ENCODE results near the gene TPT1.

The TPT1 gene

DNA sequence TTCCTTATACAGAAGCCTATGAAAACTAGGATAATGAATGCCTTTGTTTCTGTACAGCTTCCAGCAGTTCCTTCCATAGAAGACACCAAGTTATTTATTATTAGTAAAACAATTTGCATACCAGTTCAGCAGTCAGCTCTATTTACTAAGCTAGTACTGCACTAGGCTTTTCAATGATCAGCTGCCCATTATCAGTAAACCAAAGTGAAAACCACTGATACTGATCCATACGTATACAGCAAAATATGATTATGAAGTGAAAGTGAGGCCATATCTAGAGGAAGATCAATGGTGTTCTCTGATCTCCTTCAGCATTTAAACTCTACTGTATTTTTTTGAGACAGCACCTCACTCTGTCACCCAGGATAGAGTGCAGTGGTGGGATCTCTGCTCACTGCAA lies 3.2 kb downstream of the TPT1 start:
- Histone ChIP-seq H3K4me3 (ENCODE audit: low read length) (no peak overlapping the region), H3K4me1 (ENCODE audit: low read length) (peaks cover 19% of the 10 kb centered on the region), H3K79me2 (ENCODE audit: low read length) (peaks cover 63% of the 10 kb centered on the region), H3K4me2 (ENCODE audit: low read length) (no peak overlapping the region), H3K27me3 (ENCODE audit: low read depth, low read length) (no peaks in the 10 kb centered on the region), H3K9me3 (ENCODE audit: insufficient read depth, low read length) (no peaks in the 10 kb centered on the region), H3K27ac (ENCODE audit: low read length) (no peak overlapping the region), H2AFZ (ENCODE audit: low read depth, low read length) (no peak overlapping the region), H4K20me1 (ENCODE audit: insufficient read depth, low read length) (peaks cover 76% of the 10 kb centered on the region), H3K36me3 (replicated peaks; ENCODE audit: low read depth, low read length) (peaks cover 63% of the 10 kb centered on the region), H3K9ac (ENCODE audit: low read length) (no peak overlapping the region)
- TF ChIP-seq, protein P1, sequence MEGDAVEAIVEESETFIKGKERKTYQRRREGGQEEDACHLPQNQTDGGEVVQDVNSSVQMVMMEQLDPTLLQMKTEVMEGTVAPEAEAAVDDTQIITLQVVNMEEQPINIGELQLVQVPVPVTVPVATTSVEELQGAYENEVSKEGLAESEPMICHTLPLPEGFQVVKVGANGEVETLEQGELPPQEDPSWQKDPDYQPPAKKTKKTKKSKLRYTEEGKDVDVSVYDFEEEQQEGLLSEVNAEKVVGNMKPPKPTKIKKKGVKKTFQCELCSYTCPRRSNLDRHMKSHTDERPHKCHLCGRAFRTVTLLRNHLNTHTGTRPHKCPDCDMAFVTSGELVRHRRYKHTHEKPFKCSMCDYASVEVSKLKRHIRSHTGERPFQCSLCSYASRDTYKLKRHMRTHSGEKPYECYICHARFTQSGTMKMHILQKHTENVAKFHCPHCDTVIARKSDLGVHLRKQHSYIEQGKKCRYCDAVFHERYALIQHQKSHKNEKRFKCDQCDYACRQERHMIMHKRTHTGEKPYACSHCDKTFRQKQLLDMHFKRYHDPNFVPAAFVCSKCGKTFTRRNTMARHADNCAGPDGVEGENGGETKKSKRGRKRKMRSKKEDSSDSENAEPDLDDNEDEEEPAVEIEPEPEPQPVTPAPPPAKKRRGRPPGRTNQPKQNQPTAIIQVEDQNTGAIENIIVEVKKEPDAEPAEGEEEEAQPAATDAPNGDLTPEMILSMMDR (IDR thresholded peaks at IDR 0.05; ENCODE audit: low read depth, low read length): no peak
- TF ChIP-seq EZH2phosphoT487 (IDR thresholded peaks at IDR 0.05; ENCODE audit: low read depth): no peak

DNA sequence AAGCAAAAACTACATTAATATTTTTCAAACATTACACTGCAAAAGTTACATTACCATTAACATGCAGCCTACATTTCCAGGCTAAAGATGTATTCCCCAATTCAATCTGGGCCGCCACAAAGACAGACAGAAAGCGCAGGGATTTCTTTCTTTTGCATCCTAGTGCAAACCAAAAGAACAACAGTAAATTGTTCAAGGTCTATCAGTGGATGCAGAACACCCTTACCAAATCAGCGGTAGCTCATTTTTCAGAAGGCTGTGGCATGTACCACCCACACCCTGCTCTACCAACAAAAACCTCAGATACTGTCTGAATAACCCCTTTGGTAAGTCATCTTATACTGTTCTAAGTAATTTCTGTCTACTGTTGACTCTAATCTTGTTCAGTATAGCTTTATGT lies 3.6 kb downstream of the TPT1 start:
- peaks cover 18% of the 10 kb centered on the region for H3K4me1 ChIP-seq (ENCODE audit: low read length)
- H3K27me3 ChIP-seq (ENCODE audit: low read depth, low read length): no peaks in the 10 kb centered on the region
- peaks cover 59% of the 10 kb centered on the region for H3K79me2 ChIP-seq (ENCODE audit: low read length)
- no peak overlapping the region for H2AFZ ChIP-seq (ENCODE audit: low read depth, low read length)
- TF ChIP-seq, protein P1 (IDR thresholded peaks at IDR 0.05; ENCODE audit: low read depth, low read length): no peak
- TF ChIP-seq EZH2phosphoT487 (IDR thresholded peaks at IDR 0.05; ENCODE audit: low read depth): no peak
- H3K4me3 ChIP-seq (ENCODE audit: low read length): no peak overlapping the region
- H3K4me2 ChIP-seq (ENCODE audit: low read length): no peak overlapping the region
- H3K9me3 ChIP-seq (ENCODE audit: insufficient read depth, low read length): no peaks in the 10 kb centered on the region
- H3K27ac ChIP-seq (ENCODE audit: low read length): no peak overlapping the region
- peaks cover 63% of the 10 kb centered on the region for H3K36me3 ChIP-seq (replicated peaks; ENCODE audit: low read depth, low read length)
- peaks cover 79% of the 10 kb centered on the region for H4K20me1 ChIP-seq (ENCODE audit: insufficient read depth, low read length)
- no peak overlapping the region for H3K9ac ChIP-seq (ENCODE audit: low read length)

DNA sequence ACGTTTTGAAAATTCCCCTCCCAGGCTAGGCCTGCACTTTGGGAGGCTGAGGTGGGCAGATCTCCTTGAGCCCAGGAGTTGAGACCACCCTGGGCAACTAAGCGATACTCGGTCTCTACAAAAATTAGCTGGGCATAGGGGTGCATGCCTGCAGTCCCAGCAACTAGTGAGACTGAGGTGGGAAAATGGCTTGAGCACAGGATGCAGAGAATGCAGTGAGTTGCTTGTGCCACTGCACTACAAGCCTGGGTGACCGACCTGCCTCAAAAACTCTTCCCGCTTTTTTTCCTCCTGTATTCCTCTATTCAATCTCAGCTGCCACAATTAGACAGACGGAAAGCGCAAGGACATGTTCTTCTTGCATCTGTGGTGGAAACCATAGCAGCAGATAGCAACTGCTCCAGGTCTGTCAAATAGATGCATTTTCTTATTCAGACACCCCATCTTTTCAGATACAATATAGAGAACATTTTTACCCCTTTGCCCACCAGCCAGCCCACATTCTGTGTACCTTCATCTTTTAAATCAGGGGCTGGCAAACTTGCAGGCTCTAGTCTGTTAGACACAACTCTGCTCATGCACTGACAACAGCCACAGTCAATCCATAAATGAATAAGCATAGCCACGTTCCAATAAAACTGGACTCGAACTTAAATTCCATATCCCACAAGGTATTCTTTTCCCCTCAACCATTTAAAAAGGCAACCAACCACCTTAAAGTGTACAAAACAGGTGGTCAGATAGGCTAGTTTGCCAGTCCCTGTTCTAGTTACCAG lies 4.8 kb downstream of the TPT1 start:
- TF ChIP-seq EZH2phosphoT487 (IDR thresholded peaks at IDR 0.05; ENCODE audit: low read depth): no peak
- TF ChIP-seq, protein P1 (IDR thresholded peaks at IDR 0.05; ENCODE audit: low read depth, low read length): no peak
- Histone ChIP-seq H3K4me2 (ENCODE audit: low read length) (no peak overlapping the region), H3K4me3 (ENCODE audit: low read length) (no peak overlapping the region), H3K27me3 (ENCODE audit: low read depth, low read length) (no peaks in the 10 kb centered on the region), H3K79me2 (ENCODE audit: low read length) (peaks cover 49% of the 10 kb centered on the region), H3K27ac (ENCODE audit: low read length) (no peak overlapping the region), H3K4me1 (ENCODE audit: low read length) (peaks cover 14% of the 10 kb centered on the region), H3K9me3 (ENCODE audit: insufficient read depth, low read length) (no peaks in the 10 kb centered on the region), H3K9ac (ENCODE audit: low read length) (no peak overlapping the region), H3K36me3 (replicated peaks; ENCODE audit: low read depth, low read length) (peaks cover 63% of the 10 kb centered on the region), H2AFZ (ENCODE audit: low read depth, low read length) (no peak overlapping the region), H4K20me1 (ENCODE audit: insufficient read depth, low read length) (peaks cover 79% of the 10 kb centered on the region)

DNA sequence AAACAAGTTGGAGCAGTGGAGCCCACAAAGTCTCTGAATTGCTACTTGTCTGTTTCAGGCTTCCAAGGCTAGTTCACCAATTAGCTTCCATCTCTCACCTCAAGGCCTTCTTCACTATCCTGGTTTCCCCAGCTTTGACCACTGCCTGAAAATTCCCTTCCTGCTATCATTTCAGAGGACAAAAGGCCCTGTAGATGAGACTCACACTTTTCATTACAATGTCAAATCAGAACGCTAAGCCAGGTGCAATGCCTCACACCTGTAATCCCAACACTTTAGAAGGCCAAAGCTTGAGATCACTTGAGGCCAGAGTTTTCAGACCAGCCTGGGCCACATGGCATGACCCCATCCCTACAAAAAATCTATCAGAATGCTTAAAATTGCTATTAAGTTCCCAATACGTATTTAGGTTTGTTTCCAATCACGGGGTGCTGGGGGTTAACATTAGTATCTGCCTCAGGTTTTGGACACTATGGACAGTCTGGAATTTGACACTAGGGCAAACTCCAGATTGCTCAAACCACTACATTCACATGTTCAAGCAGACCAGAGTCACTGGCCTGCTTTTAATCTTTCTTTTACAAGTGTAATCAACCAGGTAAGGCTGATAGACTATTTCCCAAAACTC lies 5.5 kb downstream of the TPT1 start:
- H2AFZ ChIP-seq (ENCODE audit: low read depth, low read length): no peak overlapping the region
- H3K4me3 ChIP-seq (ENCODE audit: low read length): no peak overlapping the region
- peaks cover 79% of the 10 kb centered on the region for H4K20me1 ChIP-seq (ENCODE audit: insufficient read depth, low read length)
- no peak overlapping the region for H3K4me2 ChIP-seq (ENCODE audit: low read length)
- TF ChIP-seq, protein P1 (IDR thresholded peaks at IDR 0.05; ENCODE audit: low read depth, low read length): no peak
- TF ChIP-seq EZH2phosphoT487 (IDR thresholded peaks at IDR 0.05; ENCODE audit: low read depth): no peak
- peaks cover 63% of the 10 kb centered on the region for H3K36me3 ChIP-seq (replicated peaks; ENCODE audit: low read depth, low read length)
- no peaks in the 10 kb centered on the region for H3K9me3 ChIP-seq (ENCODE audit: insufficient read depth, low read length)
- H3K4me1 ChIP-seq (ENCODE audit: low read length): peaks cover 14% of the 10 kb centered on the region
- no peak overlapping the region for H3K9ac ChIP-seq (ENCODE audit: low read length)
- H3K27ac ChIP-seq (ENCODE audit: low read length): no peak overlapping the region
- peaks cover 44% of the 10 kb centered on the region for H3K79me2 ChIP-seq (ENCODE audit: low read length)
- H3K27me3 ChIP-seq (ENCODE audit: low read depth, low read length): no peaks in the 10 kb centered on the region

Data from OCI-LY3 (cell line).